NCI-H2107 treated with DMSO at 0.1 percent for 48 hours (cell line): ENCODE results near the gene ZBTB7C.
A peak's percentile ranks its signal among the peaks of the same experiment; 100 is the strongest.

Source experiments
- DNase-seq: peaks from one replicate; lab custom pipeline; 2025; ENCODE audit not compliant: unreplicated experiment; lab: John Stamatoyannopoulos, UW

ZBTB7C gene

GRCh38 chr18:48219810-48220499 lies 189.2 kb downstream of the ZBTB7C start:
- no peak for DNase-seq

- DNase-seq, result peak; percentile 78
Measured at GRCh38 chr18:48219037-48219809, 190.0 kb downstream of the ZBTB7C start.

DNA sequence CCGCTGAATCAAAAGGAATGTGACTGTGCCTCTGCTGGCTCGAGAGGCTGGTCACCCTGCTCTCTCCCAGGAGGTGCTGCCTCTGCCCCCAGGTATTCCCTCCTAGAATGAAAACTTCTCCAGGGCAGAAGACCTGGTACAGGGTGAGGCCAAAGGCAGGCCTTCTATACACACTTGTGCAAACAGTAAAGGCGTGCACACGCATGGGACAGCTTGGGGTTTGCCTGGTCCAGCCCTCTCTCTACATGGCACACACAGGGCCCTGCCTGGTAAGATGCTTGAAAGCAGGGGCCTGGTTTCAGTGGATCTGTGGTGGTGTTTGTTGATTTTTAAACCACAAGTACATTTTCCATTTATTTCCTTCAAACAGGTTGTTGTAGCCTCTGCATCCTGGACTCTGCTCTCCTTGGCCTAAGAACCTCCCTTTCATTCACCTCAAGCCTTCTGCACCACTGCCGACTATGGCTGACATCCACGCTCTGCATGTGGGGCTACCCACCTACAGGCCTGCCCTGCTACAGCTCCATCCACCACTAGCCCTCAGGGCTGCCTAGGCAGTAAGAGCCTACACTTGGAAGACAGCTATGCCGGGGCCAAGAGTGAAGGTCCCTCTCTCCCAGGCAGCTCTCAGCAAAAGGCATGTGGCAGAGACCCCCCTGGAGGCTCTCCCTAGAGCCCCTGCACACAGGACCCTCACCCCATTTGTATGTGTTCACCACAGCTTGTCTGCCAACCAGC lies 190.7 kb downstream of the ZBTB7C start:
- no peak for DNase-seq

DNA sequence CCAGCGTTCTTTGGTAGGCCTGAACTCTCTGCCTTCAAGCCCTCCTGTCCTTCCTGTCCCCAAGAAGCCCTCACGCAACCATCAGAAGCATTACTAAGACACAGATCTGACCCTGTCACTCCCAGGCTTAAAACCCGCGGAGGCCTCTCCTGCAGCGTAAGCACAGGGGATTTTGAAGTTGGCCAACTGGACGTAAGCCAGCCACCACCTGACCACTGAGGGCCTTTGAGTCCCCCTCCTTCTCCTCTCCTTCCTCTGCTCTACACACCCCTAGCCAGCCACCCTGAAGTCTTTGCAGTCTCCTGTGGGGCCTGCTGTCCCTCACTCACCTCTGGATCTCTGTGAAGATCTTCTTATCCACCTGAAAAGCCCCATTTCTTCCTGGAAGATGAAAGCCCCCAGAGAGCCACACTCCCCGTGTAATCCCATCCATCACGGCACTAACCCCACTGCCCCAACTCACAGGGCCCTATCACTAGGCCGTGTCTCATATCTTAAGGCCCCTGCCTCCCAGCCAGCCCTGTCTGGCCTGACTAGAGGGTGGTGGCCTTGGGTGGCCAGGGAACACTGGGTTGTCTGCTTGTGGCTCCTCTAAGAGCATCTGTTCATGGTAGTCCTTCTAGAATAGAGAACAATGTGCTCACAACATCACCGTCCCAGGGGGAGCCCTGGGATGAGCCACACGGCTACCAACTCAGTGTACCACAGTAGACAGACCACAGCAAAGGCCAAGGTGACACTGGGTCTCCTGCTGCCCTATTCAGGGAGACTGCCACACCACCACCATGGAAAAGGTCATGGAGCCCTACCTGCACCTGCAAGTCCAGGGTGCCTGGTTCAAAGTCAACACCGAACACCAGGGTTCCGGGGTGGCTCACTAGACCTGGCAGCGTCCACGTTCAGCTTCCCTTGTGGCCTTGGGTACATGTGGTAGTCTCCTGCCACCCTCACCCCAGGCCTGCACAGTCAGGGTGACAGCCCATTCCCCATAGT lies 191.6 kb downstream of the ZBTB7C start:
- DNase-seq, result no peak

DNA sequence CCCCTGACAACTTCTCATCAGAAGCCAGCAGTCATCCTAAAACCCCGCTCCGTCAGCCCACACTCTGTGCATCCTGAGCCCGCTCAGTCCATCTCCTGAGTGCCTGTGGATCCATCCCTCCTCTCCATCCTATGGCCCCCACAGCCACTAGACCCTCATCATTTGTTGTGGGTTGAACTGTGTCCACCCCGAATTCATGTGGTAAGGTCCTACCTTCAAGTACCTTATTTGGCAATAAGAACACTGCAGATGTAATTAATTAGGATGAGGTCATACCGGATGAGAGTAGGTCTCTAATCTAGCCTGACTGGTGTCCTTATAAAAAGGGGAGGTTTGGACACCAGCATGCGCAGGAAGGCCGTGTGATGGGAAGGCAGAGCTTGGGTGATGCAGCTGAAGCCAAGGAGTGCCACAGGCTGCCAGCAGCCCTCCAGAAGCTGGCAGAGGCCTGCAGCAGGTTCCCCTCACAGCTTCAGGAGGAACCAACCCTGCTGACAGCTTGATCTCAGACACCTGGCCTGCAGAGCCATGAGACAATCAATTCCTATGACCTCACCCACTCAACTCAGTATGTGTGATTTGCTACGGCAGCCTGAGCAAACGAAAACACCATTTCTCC lies 192.4 kb downstream of the ZBTB7C start:
- DNase-seq, result peak; percentile 96

DNA sequence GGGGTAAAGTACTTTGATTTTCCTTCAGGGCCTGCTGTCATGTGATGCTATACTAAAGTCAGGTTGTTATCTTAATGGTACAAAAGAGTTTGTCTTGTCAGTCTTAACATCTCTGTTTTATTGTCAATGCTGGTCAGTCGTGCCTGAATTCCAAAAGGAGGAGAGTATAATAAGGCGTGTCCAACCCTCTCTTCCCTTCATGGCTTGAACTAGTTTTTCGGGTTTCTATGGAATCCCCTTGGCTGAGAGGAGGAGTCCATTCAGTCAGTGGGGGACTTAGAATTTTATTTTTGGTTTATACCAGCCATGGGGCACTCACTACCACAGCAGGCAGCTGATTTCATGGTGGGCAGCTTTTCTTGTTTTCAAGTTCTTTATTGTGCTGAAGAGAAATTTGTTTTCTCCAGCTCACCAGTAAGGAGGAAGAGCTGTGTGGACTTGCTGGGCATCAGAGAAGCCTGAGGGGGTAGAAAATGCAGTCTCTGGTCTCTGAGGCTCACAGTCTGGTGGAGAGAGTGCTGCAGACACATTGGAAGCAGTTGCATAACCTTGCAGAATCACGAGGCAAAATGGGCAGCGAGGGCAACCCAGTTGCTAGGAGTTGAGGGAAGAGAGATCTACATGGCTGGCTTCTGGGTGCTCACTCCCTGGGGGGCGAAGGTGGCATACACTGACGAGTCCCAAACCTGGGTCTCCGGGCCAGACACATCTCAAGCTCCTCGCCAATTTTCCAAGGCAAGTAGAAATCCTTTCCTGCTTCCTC lies 193.1 kb downstream of the ZBTB7C start:
- no peak for DNase-seq

- DNase-seq, result no peak
Measured at GRCh38 chr18:48213791-48214190, 195.4 kb downstream of the ZBTB7C start.

- peak; percentile 44 for DNase-seq
Measured at GRCh38 chr18:48208432-48209140, 200.6 kb downstream of the ZBTB7C start.

DNA sequence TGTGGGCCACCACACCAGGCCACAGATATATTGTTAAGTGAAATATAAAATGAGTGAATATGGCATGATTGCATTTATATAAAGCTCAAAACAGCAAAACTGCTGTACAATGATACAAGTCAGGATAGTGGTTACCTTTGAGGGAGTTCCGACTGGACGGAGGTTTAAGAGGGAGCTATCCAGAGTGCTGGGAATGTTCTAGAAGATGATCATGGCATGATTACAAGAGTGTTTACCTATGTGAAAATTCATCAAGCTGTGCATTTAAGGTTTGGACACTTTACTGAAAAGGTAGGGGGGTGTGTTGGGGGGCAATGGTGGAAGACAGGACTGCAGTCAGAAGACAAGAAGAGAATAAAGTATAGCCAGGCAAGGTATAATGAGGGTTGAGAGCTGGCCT lies 201.4 kb downstream of the ZBTB7C start:
- DNase-seq, result no peak

DNA sequence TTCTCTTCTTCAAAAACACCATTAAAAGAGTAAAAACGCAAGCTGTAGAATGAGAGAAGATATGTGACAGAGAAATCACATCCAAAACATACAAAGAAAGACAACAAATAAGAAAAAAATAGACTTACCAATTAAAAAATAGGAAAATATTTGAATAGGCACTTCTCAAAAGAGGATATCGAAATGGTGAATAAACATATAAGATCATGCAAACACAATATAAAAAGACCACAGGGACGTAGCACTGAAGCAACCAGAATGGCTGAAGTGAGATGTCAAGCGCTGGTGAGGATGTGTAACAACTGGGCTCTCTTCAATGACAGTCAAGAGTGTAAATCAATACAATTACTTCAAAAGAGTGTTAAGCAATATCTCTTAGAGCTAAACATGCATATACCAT lies 202.3 kb downstream of the ZBTB7C start:
- DNase-seq, result no peak

DNA sequence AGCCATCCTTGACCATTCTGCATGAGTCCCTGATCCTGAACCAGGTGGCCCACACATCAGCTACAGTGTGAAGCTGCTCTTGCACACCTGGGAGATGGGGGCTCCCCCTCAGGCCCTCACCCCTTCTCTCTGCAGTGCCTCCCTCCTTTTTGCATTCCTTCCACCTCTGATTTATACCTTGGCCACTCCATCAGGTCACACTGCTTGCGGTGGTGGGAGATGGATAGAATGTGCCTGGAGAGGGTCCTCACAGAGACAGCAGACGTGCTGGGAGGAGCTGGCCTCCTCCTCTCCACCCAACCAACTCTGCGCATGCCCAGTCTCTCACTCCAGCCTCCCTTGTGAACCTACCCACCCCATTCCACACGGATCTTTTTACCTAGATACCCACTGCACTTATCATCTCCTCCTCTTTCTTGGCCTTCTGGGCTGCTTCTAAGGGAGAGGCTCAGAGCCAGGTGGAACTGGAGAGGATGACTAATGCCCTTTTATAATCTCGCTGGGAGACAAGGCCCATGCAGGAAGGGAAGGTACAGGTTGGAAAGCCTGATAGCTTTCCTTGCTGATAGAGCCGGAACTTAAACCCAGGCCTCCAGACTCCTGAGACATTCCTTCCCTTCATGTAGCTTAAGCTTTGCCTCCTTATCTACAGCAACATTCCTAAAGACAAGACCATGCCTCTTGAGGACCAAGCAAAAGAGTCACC lies 205.1 kb downstream of the ZBTB7C start:
- DNase-seq, result peak; percentile 65

DNA sequence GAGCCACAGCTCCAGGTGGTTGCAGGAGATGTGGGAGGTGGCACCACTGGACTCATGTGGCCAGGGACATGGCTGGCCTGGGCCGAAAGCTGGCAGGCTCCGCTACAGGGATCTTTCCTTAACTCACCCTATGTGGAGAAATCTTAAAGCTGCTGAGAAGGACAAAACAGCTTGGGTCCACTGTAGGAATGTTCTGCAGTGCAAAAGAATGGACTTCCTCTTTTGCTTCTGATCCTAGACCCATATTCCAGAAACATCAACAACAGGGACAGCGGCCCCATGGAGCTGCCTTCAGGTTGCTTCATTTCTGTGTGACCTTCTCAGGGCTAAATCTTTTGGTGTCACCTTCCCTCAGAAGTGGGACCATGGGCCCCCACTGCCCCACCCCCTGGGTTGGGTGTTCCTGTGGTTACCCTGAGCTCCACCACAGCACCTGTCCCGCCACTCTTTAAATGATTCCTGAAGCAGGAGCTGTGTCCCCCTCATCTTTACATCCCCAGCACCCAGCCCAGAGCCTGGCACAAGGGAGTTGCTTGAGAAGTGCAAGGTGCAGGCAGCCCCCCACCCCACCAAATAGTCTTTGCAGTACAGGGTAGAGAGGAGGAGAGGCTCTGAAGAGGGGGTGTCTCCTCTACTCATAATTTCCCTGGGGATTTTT lies 205.8 kb downstream of the ZBTB7C start:
- no peak for DNase-seq

DNA sequence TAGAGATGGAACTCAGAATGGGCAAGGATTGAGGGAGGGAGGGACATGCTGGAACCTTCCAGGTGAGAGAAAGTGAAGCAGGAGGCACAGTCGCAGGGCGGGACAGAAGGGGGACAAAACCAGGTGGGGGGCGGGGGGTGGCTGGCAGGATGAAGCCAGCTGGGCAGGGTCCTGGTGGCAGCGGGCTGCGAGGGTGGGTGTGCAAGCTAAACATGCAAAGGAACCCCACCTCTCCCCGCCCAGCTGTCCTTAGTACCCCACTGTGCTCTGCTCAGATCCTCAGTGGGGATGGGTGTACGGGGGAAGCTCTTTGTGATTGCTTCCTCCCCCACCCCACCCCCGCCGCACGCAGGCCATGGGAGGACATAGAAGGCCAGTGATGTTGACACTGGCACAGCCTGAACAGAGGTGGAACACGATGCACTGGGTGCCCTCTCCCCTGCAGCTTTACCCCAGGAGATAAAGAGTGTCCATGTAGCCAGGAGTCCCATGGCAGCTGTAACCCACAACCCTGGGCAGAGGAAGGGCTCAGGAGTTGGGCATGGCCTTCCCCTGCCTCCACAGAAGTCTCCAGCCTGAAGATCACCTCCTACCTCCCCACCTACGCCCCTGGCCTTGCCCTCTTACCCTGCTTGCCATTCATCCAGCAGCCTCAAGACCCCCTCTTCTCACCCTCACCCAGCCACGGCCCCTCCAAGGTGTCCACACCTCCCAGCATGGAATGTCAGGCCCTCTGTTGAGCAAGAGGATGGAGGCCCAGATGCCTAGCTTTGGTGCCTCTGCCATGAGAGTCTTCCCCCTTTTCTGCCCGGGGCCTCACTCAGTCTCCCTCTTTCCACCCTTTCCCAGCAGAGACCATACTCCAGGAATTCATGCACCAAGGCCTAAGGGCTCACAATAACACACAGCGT lies 206.6 kb downstream of the ZBTB7C start:
- no peak for DNase-seq

GRCh38 chr18:48202006-48202348 lies 207.2 kb downstream of the ZBTB7C start:
- DNase-seq, result no peak

DNA sequence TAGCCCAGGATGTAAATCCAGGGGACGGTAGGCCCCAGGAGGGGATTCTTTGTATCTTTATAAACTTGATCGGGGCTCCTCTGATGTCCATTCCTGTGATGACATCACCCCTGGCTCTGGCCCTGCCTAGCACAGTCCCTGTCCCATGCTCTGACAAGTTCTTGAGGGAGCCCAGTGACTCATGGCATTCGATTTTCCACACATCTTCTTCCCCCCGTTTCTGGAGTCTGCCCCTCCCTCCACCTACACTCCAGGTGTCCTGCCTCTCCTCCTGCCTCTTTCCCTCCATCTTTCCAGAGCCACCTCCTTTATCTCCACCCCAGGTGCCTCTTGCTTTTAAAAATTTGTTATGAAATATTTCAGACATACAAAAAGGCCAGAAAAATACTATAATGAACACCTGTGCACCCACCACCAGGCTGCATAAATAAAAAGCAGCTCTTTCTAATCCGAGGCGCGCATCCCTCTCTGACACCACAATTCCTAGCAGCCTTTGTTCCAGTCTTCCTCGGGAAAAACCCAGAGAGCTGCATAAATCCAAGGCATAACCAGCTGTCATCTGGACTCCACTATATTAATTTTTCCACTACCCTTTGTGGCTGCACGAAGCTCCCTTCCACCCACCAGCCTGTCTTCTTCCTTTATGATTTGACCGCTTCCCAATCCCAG lies 207.7 kb downstream of the ZBTB7C start:
- DNase-seq, result peak; percentile 43

GRCh38 chr18:48200631-48201336 lies 208.4 kb downstream of the ZBTB7C start:
- peak; percentile 35 for DNase-seq
